NCI-H1417 treated with DMSO at 0.1 percent for 48 hours (cell line): Measurements from ENCODE around the gene PRDM16.

Source experiments
- DNase-seq: peaks from one replicate; lab custom pipeline; 2025; lab: John Stamatoyannopoulos, UW

PRDM16 gene

GRCh38 chr1:3375245-3375644 lies 306.2 kb downstream of the PRDM16 start:
- DNase-seq: no peak

GRCh38 chr1:3377166-3377565 lies 308.2 kb downstream of the PRDM16 start:
- no peak for DNase-seq

- DNase-seq: no peak
Measured at GRCh38 chr1:3377604-3378279, 308.7 kb downstream of the PRDM16 start.

GRCh38 chr1:3378411-3379208 lies 309.6 kb downstream of the PRDM16 start:
- no peak for DNase-seq

- DNase-seq: no peak
Measured at GRCh38 chr1:3379934-3380333, 310.9 kb downstream of the PRDM16 start.

- DNase-seq: no peak
Measured at GRCh38 chr1:3380469-3380868, 311.5 kb downstream of the PRDM16 start.

GRCh38 chr1:3381901-3382300 lies 312.9 kb downstream of the PRDM16 start:
- no peak for DNase-seq

GRCh38 chr1:3382326-3383057 lies 313.5 kb downstream of the PRDM16 start:
- no peak for DNase-seq

GRCh38 chr1:3383679-3384078 lies 314.7 kb downstream of the PRDM16 start:
- DNase-seq: no peak

GRCh38 chr1:3384407-3384806 lies 315.4 kb downstream of the PRDM16 start:
- no peak for DNase-seq

- no peak for DNase-seq
Measured at GRCh38 chr1:3386205-3387002, 317.4 kb downstream of the PRDM16 start.

GRCh38 chr1:3387401-3387800 lies 318.4 kb downstream of the PRDM16 start:
- DNase-seq: no peak

GRCh38 chr1:3389093-3389833 lies 320.3 kb downstream of the PRDM16 start:
- no peak for DNase-seq

GRCh38 chr1:3390291-3390690 lies 321.3 kb downstream of the PRDM16 start:
- no peak for DNase-seq

- no peak for DNase-seq
Measured at GRCh38 chr1:3391711-3392110, 322.7 kb downstream of the PRDM16 start.

GRCh38 chr1:3393024-3393986 lies 324.3 kb downstream of the PRDM16 start:
- no peak for DNase-seq

GRCh38 chr1:3393987-3394920 lies 325.3 kb downstream of the PRDM16 start:
- no peak for DNase-seq

GRCh38 chr1:3396411-3396810 lies 327.4 kb downstream of the PRDM16 start:
- DNase-seq: no peak

GRCh38 chr1:3397311-3397710 lies 328.3 kb downstream of the PRDM16 start:
- no peak for DNase-seq
